Stimulated activated naive B cell treated with anti-CD40 and anti-IgM and Interleukin-4, amounts not matched to agents 10 μg/mL and 1 μg/mL and 100 μg/mL, for 72 hours (primary cell): ENCODE results near the gene ATE1.
"Not testable (repeated sequence)": the region's sequence is repeated elsewhere in the genome, so short reads cannot be mapped to it uniquely, and the experiment has no call there.

ENCODE experiments used
- ATAC-seq, 2 donors: fragments of 150-1000 bp; cut with Tn5 transposase; replicated peaks; 2 replicates each; pipeline ENCODE4 v1.10.0; 2021; ENCODE audit warnings: moderate library complexity in 1 of 2
- DNase-seq: peaks from one replicate; pipeline ENCODE4 v3.0.0; 2021
- H3K27ac Mint-ChIP-seq: one replicate; pipeline ENCODE4 v1.8.0; 2022; ENCODE audit warnings: mild to moderate bottlenecking, mixed read lengths
- H3K27me3 Mint-ChIP-seq, 2 donors: one replicate each; pipeline ENCODE4 v1.8.0; 2022; ENCODE audit warnings: mixed read lengths in 2 of 2
- H3K36me3 Mint-ChIP-seq, 2 donors: one replicate each; pipeline ENCODE4 v1.8.0; 2022; ENCODE audit warnings: mixed read lengths in 2 of 2, mild to moderate bottlenecking in 1 of 2
- H3K4me1 Mint-ChIP-seq, 2 donors: one replicate each; pipeline ENCODE4 v1.8.0; 2022; ENCODE audit warnings: mixed read lengths in 2 of 2, mild to moderate bottlenecking in 1 of 2
- H3K4me3 Mint-ChIP-seq, 2 donors: one replicate each; pipeline ENCODE4 v1.8.0; 2022; ENCODE audit warnings: mild to moderate bottlenecking in 2 of 2, mixed read lengths in 2 of 2, moderate library complexity in 1 of 2
- H3K9me3 Mint-ChIP-seq, 2 donors: one replicate each; pipeline ENCODE4 v1.8.0; 2022; ENCODE audit warnings: mixed read lengths in 2 of 2, mild to moderate bottlenecking in 1 of 2

Gene ATE1

GRCh38 chr10:121838931-121839330, 88.9 kb downstream of the ATE1 start:
- H3K27me3 Mint-ChIP-seq = no peaks in the 10 kb centered on the region
- no peaks in the 10 kb centered on the region for H3K9me3 Mint-ChIP-seq
- no peak for ATAC-seq
- no peak overlapping the region for H3K27ac Mint-ChIP-seq
- H3K4me1 Mint-ChIP-seq = peaks cover 2 to 16% of the 10 kb centered on the region in 2 donors
- no peak for DNase-seq
- peaks cover 18 to 39% of the 10 kb centered on the region in 2 donors for H3K36me3 Mint-ChIP-seq
- H3K4me3 Mint-ChIP-seq = no peak overlapping the region

- no peak overlapping the region for H3K4me3 Mint-ChIP-seq
- no peaks in the 10 kb centered on the region for H3K27me3 Mint-ChIP-seq
- no peak overlapping the region for H3K27ac Mint-ChIP-seq
- H3K36me3 Mint-ChIP-seq = peaks cover 19 to 40% of the 10 kb centered on the region in 2 donors
- DNase-seq (no peak), ATAC-seq (no peak)
- no peaks in the 10 kb centered on the region for H3K9me3 Mint-ChIP-seq
- peaks cover 3 to 20% of the 10 kb centered on the region in 2 donors for H3K4me1 Mint-ChIP-seq
Measured at GRCh38 chr10:121838149-121838548, 89.7 kb downstream of the ATE1 start.

- ATAC-seq = no peak
- Mint-ChIP-seq H3K9me3 (no peaks in the 10 kb centered on the region), H3K36me3 (peaks cover 22 to 44% of the 10 kb centered on the region in 2 donors), H3K4me3 (no peak overlapping the region), H3K4me1 (peaks cover 3 to 13% of the 10 kb centered on the region in 2 donors), H3K27me3 (no peaks in the 10 kb centered on the region), H3K27ac (no peak overlapping the region)
- DNase-seq = no peak
Measured at GRCh38 chr10:121836171-121836570, 91.7 kb downstream of the ATE1 start.

- H3K4me3 Mint-ChIP-seq = no peak overlapping the region
- ATAC-seq (no peak), DNase-seq (no peak)
- no peak overlapping the region for H3K27ac Mint-ChIP-seq
- no peaks in the 10 kb centered on the region for H3K9me3 Mint-ChIP-seq
- peaks cover 22 to 44% of the 10 kb centered on the region in 2 donors for H3K36me3 Mint-ChIP-seq
- H3K4me1 Mint-ChIP-seq = peaks cover 3 to 13% of the 10 kb centered on the region in 2 donors
- no peaks in the 10 kb centered on the region for H3K27me3 Mint-ChIP-seq
Measured at GRCh38 chr10:121835376-121835775, 92.5 kb downstream of the ATE1 start.

GRCh38 chr10:121834757-121835156, 93.1 kb downstream of the ATE1 start:
- H3K27me3 Mint-ChIP-seq = no peaks in the 10 kb centered on the region
- H3K36me3 Mint-ChIP-seq = peaks cover 22 to 47% of the 10 kb centered on the region in 2 donors
- H3K4me1 Mint-ChIP-seq = peaks cover 3 to 13% of the 10 kb centered on the region in 2 donors
- no peak overlapping the region for H3K4me3 Mint-ChIP-seq
- no peak for DNase-seq
- no peak for ATAC-seq
- H3K27ac Mint-ChIP-seq = no peak overlapping the region
- no peaks in the 10 kb centered on the region for H3K9me3 Mint-ChIP-seq

GRCh38 chr10:121833387-121833786, 94.4 kb downstream of the ATE1 start:
- Mint-ChIP-seq H3K27me3 (no peaks in the 10 kb centered on the region), H3K27ac (no peak overlapping the region), H3K36me3 (peaks cover 23 to 54% of the 10 kb centered on the region in 2 donors)

GRCh38 chr10:121832647-121833046, 95.2 kb downstream of the ATE1 start:
- Mint-ChIP-seq H3K27ac (no peak overlapping the region), H3K36me3 (peaks cover 29 to 50% of the 10 kb centered on the region in 2 donors), H3K9me3 (no peaks in the 10 kb centered on the region), H3K27me3 (no peaks in the 10 kb centered on the region), H3K4me3 (no peak overlapping the region), H3K4me1 (peaks cover 3 to 13% of the 10 kb centered on the region in 2 donors)
- no peak for DNase-seq
- no peak for ATAC-seq

More at GRCh38 chr10:121833387-121833786, 94.4 kb downstream of the ATE1 start:
- no peak for ATAC-seq
- Mint-ChIP-seq H3K4me3 (no peak overlapping the region), H3K4me1 (peaks cover 3 to 13% of the 10 kb centered on the region in 2 donors), H3K9me3 (no peaks in the 10 kb centered on the region)
- DNase-seq = no peak

GRCh38 chr10:121831777-121832176, 96.1 kb downstream of the ATE1 start:
- Mint-ChIP-seq H3K4me1 (peaks cover 3 to 13% of the 10 kb centered on the region in 2 donors), H3K4me3 (no peak overlapping the region), H3K27me3 (no peaks in the 10 kb centered on the region), H3K36me3 (peaks cover 38 to 59% of the 10 kb centered on the region in 2 donors), H3K9me3 (peaks cover 0 to under 1% of the 10 kb centered on the region in 2 donors), H3K27ac (no peak overlapping the region)
- DNase-seq (no peak), ATAC-seq (no peak)

GRCh38 chr10:121831237-121831636, 96.6 kb downstream of the ATE1 start:
- H3K36me3 Mint-ChIP-seq = peaks cover 41 to 63% of the 10 kb centered on the region in 2 donors
- H3K4me1 Mint-ChIP-seq = peaks cover 3 to 13% of the 10 kb centered on the region in 2 donors
- H3K27ac Mint-ChIP-seq = no peak overlapping the region
- peaks cover 0 to 2% of the 10 kb centered on the region in 2 donors for H3K9me3 Mint-ChIP-seq
- H3K27me3 Mint-ChIP-seq = no peaks in the 10 kb centered on the region
- no peak for ATAC-seq
- DNase-seq = no peak
- H3K4me3 Mint-ChIP-seq = no peak overlapping the region

- no peaks in the 10 kb centered on the region for H3K27me3 Mint-ChIP-seq
- peaks cover 0 to 2% of the 10 kb centered on the region in 2 donors for H3K9me3 Mint-ChIP-seq
- H3K4me3 Mint-ChIP-seq = no peak overlapping the region
- DNase-seq = no peak
- peaks cover 39 to 58% of the 10 kb centered on the region in 2 donors for H3K36me3 Mint-ChIP-seq
- H3K4me1 Mint-ChIP-seq = peaks cover 3 to 13% of the 10 kb centered on the region in 2 donors
- no peak for ATAC-seq
- no peak overlapping the region for H3K27ac Mint-ChIP-seq
Measured at GRCh38 chr10:121830101-121830500, 97.7 kb downstream of the ATE1 start.

GRCh38 chr10:121828045-121828444, 99.8 kb downstream of the ATE1 start:
- ATAC-seq (no peak), DNase-seq (no peak)
- H3K36me3 Mint-ChIP-seq = peaks cover 29 to 48% of the 10 kb centered on the region in 2 donors
- H3K9me3 Mint-ChIP-seq = peaks cover 0 to 2% of the 10 kb centered on the region in 2 donors
- no peak overlapping the region for H3K4me3 Mint-ChIP-seq
- H3K27me3 Mint-ChIP-seq = no peaks in the 10 kb centered on the region
- no peaks in the 10 kb centered on the region for H3K4me1 Mint-ChIP-seq
- H3K27ac Mint-ChIP-seq = no peak overlapping the region

- H3K36me3 Mint-ChIP-seq = peaks cover 33 to 48% of the 10 kb centered on the region in 2 donors
- H3K4me3 Mint-ChIP-seq, H3K4me1 Mint-ChIP-seq, H3K9me3 Mint-ChIP-seq, DNase-seq, H3K27me3 Mint-ChIP-seq, ATAC-seq, H3K27ac Mint-ChIP-seq: not testable (repeated sequence)
Measured at GRCh38 chr10:121826773-121827172, 101.1 kb downstream of the ATE1 start.

GRCh38 chr10:121823993-121824463, 103.8 kb downstream of the ATE1 start:
- Mint-ChIP-seq H3K4me3 (no peak overlapping the region), H3K9me3 (peaks cover 0 to 2% of the 10 kb centered on the region in 2 donors), H3K4me1 (no peaks in the 10 kb centered on the region), H3K27ac (no peak overlapping the region), H3K27me3 (no peaks in the 10 kb centered on the region), H3K36me3 (peaks cover 27 to 36% of the 10 kb centered on the region in 2 donors)
- DNase-seq (no peak), ATAC-seq (peak; percentile 55 to 61)

GRCh38 chr10:121822724-121823123, 105.1 kb downstream of the ATE1 start:
- Mint-ChIP-seq H3K4me1 (no peaks in the 10 kb centered on the region), H3K27ac (no peak overlapping the region), H3K4me3 (no peak overlapping the region), H3K36me3 (peaks cover 20 to 26% of the 10 kb centered on the region in 2 donors), H3K27me3 (no peaks in the 10 kb centered on the region), H3K9me3 (peaks cover 0 to 2% of the 10 kb centered on the region in 2 donors)
- ATAC-seq (no peak), DNase-seq (no peak)

- no peaks in the 10 kb centered on the region for H3K4me1 Mint-ChIP-seq
- H3K27ac Mint-ChIP-seq = no peak overlapping the region
- ATAC-seq = no peak
- DNase-seq = no peak
- peaks cover 14 to 26% of the 10 kb centered on the region in 2 donors for H3K36me3 Mint-ChIP-seq
- no peaks in the 10 kb centered on the region for H3K27me3 Mint-ChIP-seq
- no peak overlapping the region for H3K4me3 Mint-ChIP-seq
- H3K9me3 Mint-ChIP-seq = peaks cover 0 to 2% of the 10 kb centered on the region in 2 donors
Measured at GRCh38 chr10:121822180-121822579, 105.7 kb downstream of the ATE1 start.
